HL-60 (cell line): Measurements from ENCODE around the gene WASHC3.

Source experiments
- DNase-seq, 2 experiments: peaks; one replicate each; pipeline ENCODE4 v3.0.0-alpha.2; 2010 to 2020; ENCODE audit warnings: low read depth in 1 of 2, low spot score in 1 of 2
- H3K27ac ChIP-seq: fragments of 250-450 bp; sonication (Bioruptor Pico); replicated peaks from 2 replicates; pipeline ENCODE4 v1.5.1; 2020; ENCODE audit warnings: mild to moderate bottlenecking, moderate library complexity
- H3K27me3 ChIP-seq: fragments of 250-450 bp; sonication (Bioruptor Pico); 2 replicates; pipeline ENCODE4 v1.5.1; 2021; ENCODE audit warnings: mild to moderate bottlenecking, moderate library complexity; ENCODE audit not compliant: insufficient read depth, poor library complexity, severe bottlenecking
- H3K4me3 ChIP-seq: replicated peaks from 2 replicates; pipeline ENCODE4 v1.5.1; 2011; ENCODE audit warnings: mild to moderate bottlenecking, control low read depth, low read length; ENCODE audit not compliant: insufficient read depth
- GABPA ChIP-seq: IDR thresholded peaks from 2 replicates; pipeline ENCODE4 v1.6.1; 2012; ENCODE audit warnings: low read depth
- POLR2AphosphoS5 ChIP-seq: IDR thresholded peaks from 2 replicates; pipeline ENCODE4 v1.6.1; 2012; ENCODE audit warnings: low read depth
- REST ChIP-seq: IDR thresholded peaks from 2 replicates; pipeline ENCODE4 v1.6.1; 2012; ENCODE audit warnings: low read depth; ENCODE audit not compliant: insufficient replicate concordance
- SPI1 ChIP-seq: IDR thresholded peaks from 2 replicates; pipeline ENCODE4 v1.6.1; 2012; ENCODE audit warnings: low read depth, mild to moderate bottlenecking, borderline replicate concordance
- TF ChIP-seq, protein P1 (sequence below): IDR thresholded peaks from one replicate; pipeline ENCODE4 v1.5.1; 2011; ENCODE audit warnings: low read length, control low read depth, inconsistent platforms; ENCODE audit not compliant: insufficient read depth

The WASHC3 gene

DNA sequence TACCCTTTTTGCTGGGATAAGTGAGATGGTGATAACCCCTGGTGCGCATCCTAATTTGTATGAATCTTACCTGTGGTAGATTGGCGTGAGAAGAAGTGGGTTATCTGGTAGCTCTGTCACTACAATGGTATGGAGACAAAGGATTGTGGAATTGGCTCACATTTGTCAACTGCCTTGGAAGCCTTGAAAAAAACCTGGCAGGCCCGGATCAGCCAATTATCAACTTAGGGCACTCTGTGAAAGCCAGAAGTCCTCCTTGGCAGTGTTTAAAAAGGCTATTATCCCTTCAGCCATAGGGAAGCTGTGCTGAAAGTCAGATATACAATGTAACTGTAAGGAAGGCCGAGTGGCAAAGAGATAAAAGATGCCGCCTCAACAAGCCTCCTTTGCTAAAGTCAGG lies 56.5 kb downstream of the WASHC3 start:
- TF ChIP-seq REST (no peak), POLR2AphosphoS5 (no peak), GABPA (no peak), SPI1 (no peak)
- TF ChIP-seq, protein P1, sequence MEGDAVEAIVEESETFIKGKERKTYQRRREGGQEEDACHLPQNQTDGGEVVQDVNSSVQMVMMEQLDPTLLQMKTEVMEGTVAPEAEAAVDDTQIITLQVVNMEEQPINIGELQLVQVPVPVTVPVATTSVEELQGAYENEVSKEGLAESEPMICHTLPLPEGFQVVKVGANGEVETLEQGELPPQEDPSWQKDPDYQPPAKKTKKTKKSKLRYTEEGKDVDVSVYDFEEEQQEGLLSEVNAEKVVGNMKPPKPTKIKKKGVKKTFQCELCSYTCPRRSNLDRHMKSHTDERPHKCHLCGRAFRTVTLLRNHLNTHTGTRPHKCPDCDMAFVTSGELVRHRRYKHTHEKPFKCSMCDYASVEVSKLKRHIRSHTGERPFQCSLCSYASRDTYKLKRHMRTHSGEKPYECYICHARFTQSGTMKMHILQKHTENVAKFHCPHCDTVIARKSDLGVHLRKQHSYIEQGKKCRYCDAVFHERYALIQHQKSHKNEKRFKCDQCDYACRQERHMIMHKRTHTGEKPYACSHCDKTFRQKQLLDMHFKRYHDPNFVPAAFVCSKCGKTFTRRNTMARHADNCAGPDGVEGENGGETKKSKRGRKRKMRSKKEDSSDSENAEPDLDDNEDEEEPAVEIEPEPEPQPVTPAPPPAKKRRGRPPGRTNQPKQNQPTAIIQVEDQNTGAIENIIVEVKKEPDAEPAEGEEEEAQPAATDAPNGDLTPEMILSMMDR, result no peak
- DNase-seq, result no peak
- Histone ChIP-seq H3K27ac (no peak overlapping the region), H3K4me3 (no peak overlapping the region), H3K27me3 (no peaks in the 10 kb centered on the region)

- H3K4me3 ChIP-seq, result no peak overlapping the region
- TF ChIP-seq SPI1, result no peak
- TF ChIP-seq, protein P1, result no peak
- no peak for TF ChIP-seq REST
- no peak for TF ChIP-seq POLR2AphosphoS5
- TF ChIP-seq GABPA, result no peak
- H3K27me3 ChIP-seq, result no peaks in the 10 kb centered on the region
- no peak for DNase-seq
- no peak overlapping the region for H3K27ac ChIP-seq
Measured at GRCh38 chr12:101997102-101997501, 64.7 kb downstream of the WASHC3 start.

- TF ChIP-seq, protein P1, result no peak
- Histone ChIP-seq H3K4me3 (no peak overlapping the region), H3K27ac (no peak overlapping the region), H3K27me3 (no peaks in the 10 kb centered on the region)
- DNase-seq, result no peak
Measured at GRCh38 chr12:101995684-101996083, 66.1 kb downstream of the WASHC3 start.

GRCh38 chr12:101992091-101992490 lies 69.7 kb downstream of the WASHC3 start:
- TF ChIP-seq GABPA (no peak), SPI1 (no peak), REST (no peak), POLR2AphosphoS5 (no peak)
- TF ChIP-seq, protein P1, result no peak
- no peak overlapping the region for H3K4me3 ChIP-seq
- no peak for DNase-seq
- H3K27me3 ChIP-seq, result peaks cover 5% of the 10 kb centered on the region
- H3K27ac ChIP-seq, result no peak overlapping the region
